ENCODE data around the gene HNRNPC. TPM values are rescaled to one million over a fixed set of nuclear protein-coding genes. Genes with fewer than 3 reads are reported as not detected.

HNRNPC gene
- polyA plus RNA-seq, 1 donor (not counting 4 experiments of a cell fraction or from before 2014, with no cell fraction given) = 871 TPM

GRCh38 chr14:21184254-21184653, 85.0 kb downstream of the HNRNPC start:
- dilution Hi-C loops (cut with MboI; ENCODE audit: extremely low pct_ligation_motif_present, low sequenced_read_pairs) = no loop called here
- no peak overlapping the region for H3K9ac ChIP-seq (ENCODE audit: control insufficient read depth, extremely low read depth, insufficient read depth, low read length)
- no peaks in the 10 kb centered on the region for H3K9me1 ChIP-seq (ENCODE audit: control insufficient read depth, extremely low read depth, insufficient read depth, low read length)
- no peaks in the 10 kb centered on the region for H3K4me1 ChIP-seq (ENCODE audit: control insufficient read depth, extremely low read depth, insufficient read depth, low read length)
- H2AFZ ChIP-seq (ENCODE audit: control insufficient read depth, low read length) = no peak overlapping the region
- H4K20me1 ChIP-seq (ENCODE audit: control insufficient read depth, extremely low read depth, insufficient read depth, low read length) = no peaks in the 10 kb centered on the region
- no peak overlapping the region for H3K4me3 ChIP-seq (ENCODE audit: control insufficient read depth in 2 of 3, extremely low read depth in 1 of 3, insufficient read depth in 2 of 3, low read depth in 1 of 3, low read length in 3 of 3)
- no peak overlapping the region for H3K4me2 ChIP-seq (ENCODE audit: control insufficient read depth, extremely low read depth, insufficient read depth, low read depth, low read length)
- no peaks in the 10 kb centered on the region for H3K36me3 ChIP-seq (ENCODE audit: control insufficient read depth in 2 of 2, extremely low read depth in 1 of 2, insufficient read depth in 2 of 2, low read length in 2 of 2)
- no peak for DNase-seq (ENCODE audit: low read depth, low spot score)
- H3K79me2 ChIP-seq (ENCODE audit: control insufficient read depth, insufficient read depth, low read length) = no peaks in the 10 kb centered on the region
- H3K9me3 ChIP-seq (ENCODE audit: control insufficient read depth, low read depth, low read length) = no peaks in the 10 kb centered on the region
- H3K27me3 ChIP-seq (ENCODE audit: control insufficient read depth, extremely low read depth, insufficient read depth, low read length) = peaks cover 4% of the 10 kb centered on the region
- TF ChIP-seq CTCF (optimal IDR thresholded peaks at IDR 0.05 in 1 of 3, IDR thresholded peaks at IDR 0.05 in 1 of 3, conservative IDR thresholded peaks at IDR 0.05 in 1 of 3; ENCODE audit: extremely low read depth in 1 of 3, insufficient read depth in 2 of 3, low read length in 3 of 3) = no peak
- TF ChIP-seq EZH2 (IDR thresholded peaks at IDR 0.05; ENCODE audit: low read length) = no peak
- no peak overlapping the region for H3K27ac ChIP-seq (ENCODE audit: control insufficient read depth, insufficient read depth, low read length)
- FAIRE-seq = no peak

- Histone ChIP-seq H3K9ac (ENCODE audit: control insufficient read depth, extremely low read depth, insufficient read depth, low read length) (no peak overlapping the region), H3K36me3 (ENCODE audit: control insufficient read depth in 2 of 2, extremely low read depth in 1 of 2, insufficient read depth in 2 of 2, low read length in 2 of 2) (no peaks in the 10 kb centered on the region), H3K4me1 (ENCODE audit: control insufficient read depth, extremely low read depth, insufficient read depth, low read length) (no peaks in the 10 kb centered on the region), H4K20me1 (ENCODE audit: control insufficient read depth, extremely low read depth, insufficient read depth, low read length) (no peaks in the 10 kb centered on the region), H3K9me3 (ENCODE audit: control insufficient read depth, low read depth, low read length) (no peaks in the 10 kb centered on the region), H3K4me3 (ENCODE audit: control insufficient read depth in 2 of 3, extremely low read depth in 1 of 3, insufficient read depth in 2 of 3, low read depth in 1 of 3, low read length in 3 of 3) (no peak overlapping the region), H3K4me2 (ENCODE audit: control insufficient read depth, extremely low read depth, insufficient read depth, low read depth, low read length) (no peak overlapping the region), H3K27ac (ENCODE audit: control insufficient read depth, insufficient read depth, low read length) (no peak overlapping the region), H3K27me3 (ENCODE audit: control insufficient read depth, extremely low read depth, insufficient read depth, low read length) (peaks cover 4% of the 10 kb centered on the region), H3K9me1 (ENCODE audit: control insufficient read depth, extremely low read depth, insufficient read depth, low read length) (no peaks in the 10 kb centered on the region), H3K79me2 (ENCODE audit: control insufficient read depth, insufficient read depth, low read length) (no peaks in the 10 kb centered on the region), H2AFZ (ENCODE audit: control insufficient read depth, low read length) (no peak overlapping the region)
- FAIRE-seq (no peak), DNase-seq (ENCODE audit: low read depth, low spot score) (no peak)
- TF ChIP-seq EZH2 (IDR thresholded peaks at IDR 0.05; ENCODE audit: low read length) (no peak), CTCF (optimal IDR thresholded peaks at IDR 0.05 in 1 of 3, IDR thresholded peaks at IDR 0.05 in 1 of 3, conservative IDR thresholded peaks at IDR 0.05 in 1 of 3; ENCODE audit: extremely low read depth in 1 of 3, insufficient read depth in 2 of 3, low read length in 3 of 3) (no peak)
- dilution Hi-C loops (cut with MboI; ENCODE audit: extremely low pct_ligation_motif_present, low sequenced_read_pairs) = no loop called here
Observed at GRCh38 chr14:21182166-21182565, 87.1 kb downstream of the HNRNPC start.
